ENCODE data around the gene NMNAT1.

NMNAT1 gene

DNA sequence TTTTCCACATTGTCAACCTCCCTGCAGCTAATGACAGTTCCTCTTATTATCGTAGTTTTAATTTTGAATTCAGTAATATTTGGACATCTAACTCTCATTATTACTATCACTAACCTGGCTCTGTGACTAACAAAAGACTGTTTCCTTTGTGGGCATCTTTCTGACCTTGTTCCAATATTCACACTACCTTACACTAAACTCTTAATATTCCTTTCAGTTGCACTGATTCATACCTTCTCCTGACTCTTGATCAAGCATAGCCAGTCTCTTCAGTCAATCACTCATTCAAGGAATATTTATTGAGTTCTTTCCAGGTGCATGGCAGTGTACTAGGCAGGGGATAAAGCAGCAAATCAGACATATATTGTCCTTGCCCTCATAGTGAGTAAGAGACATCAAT, 25.4 kb upstream of the NMNAT1 start:
- DNase-seq (ENCODE audit: low spot score) = no peak
- Histone ChIP-seq H3K36me3 (replicated peaks in 1 of 2; ENCODE audit: control insufficient read depth in 2 of 2, insufficient read depth in 2 of 2, low read length in 2 of 2) (no peaks in the 10 kb centered on the region), H4K8ac (ENCODE audit: low read depth, low read length) (no peak overlapping the region), H2AK5ac (ENCODE audit: low read depth, low read length) (no peak overlapping the region), H3K4me2 (ENCODE audit: insufficient read depth, low read length, poor library complexity, severe bottlenecking) (no peak overlapping the region), H3K4me1 (ENCODE audit: control insufficient read depth in 2 of 2, insufficient read depth in 1 of 2, low read depth in 1 of 2, low read length in 2 of 2) (peaks cover 8 to 16% of the 10 kb centered on the region in 2 donors), H3K4me3 (ENCODE audit: low read length in 2 of 2) (no peak overlapping the region), H2BK12ac (ENCODE audit: low read length) (no peak overlapping the region), H3K4ac (ENCODE audit: low read length) (no peak overlapping the region), H3K23ac (ENCODE audit: low read depth, low read length, poor library complexity) (no peak overlapping the region), H3K14ac (ENCODE audit: low read length) (no peak overlapping the region), H2BK15ac (ENCODE audit: low read length) (no peak overlapping the region), H3K79me1 (ENCODE audit: low read depth, low read length) (no peaks in the 10 kb centered on the region), H2BK120ac (ENCODE audit: low read depth, low read length) (no peak overlapping the region), H2AFZ (ENCODE audit: low read length) (no peak overlapping the region), H3K27me3 (ENCODE audit: control insufficient read depth in 3 of 3, insufficient read depth in 3 of 3, low read depth in 1 of 3, low read length in 3 of 3) (no peaks in the 10 kb centered on the region), H3K9me3 (replicated peaks in 1 of 2; ENCODE audit: control insufficient read depth in 2 of 2, insufficient read depth in 1 of 2, low read depth in 1 of 2, low read length in 2 of 2) (no peaks in the 10 kb centered on the region), H3K18ac (ENCODE audit: low read length) (no peak overlapping the region), H3K27ac (replicated peaks; ENCODE audit: low read length) (no peak overlapping the region), H3K9ac (ENCODE audit: low read depth, low read length, poor library complexity) (no peak overlapping the region), H2BK5ac (ENCODE audit: low read length) (no peak overlapping the region), H4K91ac (ENCODE audit: low read depth, low read length, poor library complexity) (no peak overlapping the region)
- no CpG with 5 or more reads among the region's 1 CpG for WGBS, 2 donors (ENCODE audit: extremely low coverage in 2 of 2, insufficient read length in 2 of 2, insufficient replicate concordance in 1 of 2)

DNA sequence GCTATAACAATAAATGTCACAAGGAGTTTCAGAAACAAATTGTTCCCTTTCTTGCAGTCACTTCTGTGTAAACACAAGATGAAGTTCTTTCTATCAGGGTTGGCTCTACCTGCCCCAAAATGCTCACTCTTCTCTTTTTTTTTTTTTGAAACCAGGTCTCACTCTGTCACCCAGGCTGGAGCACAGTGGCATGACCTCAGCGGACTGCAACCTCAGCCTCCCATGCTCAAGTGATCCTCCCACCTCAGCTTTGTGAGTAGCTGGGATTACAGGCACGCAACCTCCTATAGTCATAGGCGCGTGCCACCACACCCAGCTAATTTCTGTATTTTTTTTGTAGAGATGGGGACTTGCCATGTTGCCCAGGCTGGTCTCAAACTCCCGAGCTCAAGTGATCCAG, 22.7 kb upstream of the NMNAT1 start:
- no peak overlapping the region for H3K14ac ChIP-seq (ENCODE audit: low read length)
- H3K9ac ChIP-seq (ENCODE audit: low read depth, low read length, poor library complexity) = no peak overlapping the region
- no peaks in the 10 kb centered on the region for H3K79me1 ChIP-seq (ENCODE audit: low read depth, low read length)
- H3K36me3 ChIP-seq (replicated peaks in 1 of 2; ENCODE audit: control insufficient read depth in 2 of 2, insufficient read depth in 2 of 2, low read length in 2 of 2) = no peaks in the 10 kb centered on the region
- peak overlapping the region; percentile 79 for H2AK5ac ChIP-seq (ENCODE audit: low read depth, low read length)
- peak overlapping the region; percentile 83 for H3K18ac ChIP-seq (ENCODE audit: low read length)
- no peak overlapping the region for H3K4ac ChIP-seq (ENCODE audit: low read length)
- H2BK12ac ChIP-seq (ENCODE audit: low read length) = no peak overlapping the region
- no peaks in the 10 kb centered on the region for H3K27me3 ChIP-seq (ENCODE audit: control insufficient read depth in 3 of 3, insufficient read depth in 3 of 3, low read depth in 1 of 3, low read length in 3 of 3)
- H3K9me3 ChIP-seq (replicated peaks in 1 of 2; ENCODE audit: control insufficient read depth in 2 of 2, insufficient read depth in 1 of 2, low read depth in 1 of 2, low read length in 2 of 2) = no peaks in the 10 kb centered on the region
- no peak overlapping the region for H2BK5ac ChIP-seq (ENCODE audit: low read length)
- no CpG with 5 or more reads among the region's 5 CpGs for WGBS, 2 donors (ENCODE audit: extremely low coverage in 2 of 2, insufficient read length in 2 of 2, insufficient replicate concordance in 1 of 2)
- H2AFZ ChIP-seq (ENCODE audit: low read length) = no peak overlapping the region
- H2BK15ac ChIP-seq (ENCODE audit: low read length) = no peak overlapping the region
- H3K27ac ChIP-seq (replicated peaks; ENCODE audit: low read length) = no peak overlapping the region
- DNase-seq (ENCODE audit: low spot score) = no peak
- no peak overlapping the region for H2BK120ac ChIP-seq (ENCODE audit: low read depth, low read length)
- no peak overlapping the region for H4K8ac ChIP-seq (ENCODE audit: low read depth, low read length)
- peaks cover 11 to 16% of the 10 kb centered on the region in 2 donors for H3K4me1 ChIP-seq (ENCODE audit: control insufficient read depth in 2 of 2, insufficient read depth in 1 of 2, low read depth in 1 of 2, low read length in 2 of 2)
- no peak overlapping the region for H3K23ac ChIP-seq (ENCODE audit: low read depth, low read length, poor library complexity)
- no peak overlapping the region for H3K4me3 ChIP-seq (ENCODE audit: low read length in 2 of 2)
- H3K4me2 ChIP-seq (ENCODE audit: insufficient read depth, low read length, poor library complexity, severe bottlenecking) = no peak overlapping the region
- H4K91ac ChIP-seq (ENCODE audit: low read depth, low read length, poor library complexity) = no peak overlapping the region

GRCh38 chr1:9922342-9922741, 20.9 kb upstream of the NMNAT1 start:
- Histone ChIP-seq H3K18ac (ENCODE audit: low read length) (no peak overlapping the region), H3K4me1 (ENCODE audit: control insufficient read depth in 2 of 2, insufficient read depth in 1 of 2, low read depth in 1 of 2, low read length in 2 of 2) (peaks cover 13 to 24% of the 10 kb centered on the region in 2 donors), H3K4me2 (ENCODE audit: insufficient read depth, low read length, poor library complexity, severe bottlenecking) (peak overlapping the region; percentile 28), H3K36me3 (replicated peaks in 1 of 2; ENCODE audit: control insufficient read depth in 2 of 2, insufficient read depth in 2 of 2, low read length in 2 of 2) (no peaks in the 10 kb centered on the region), H4K8ac (ENCODE audit: low read depth, low read length) (no peak overlapping the region), H2BK15ac (ENCODE audit: low read length) (no peak overlapping the region), H3K79me1 (ENCODE audit: low read depth, low read length) (no peaks in the 10 kb centered on the region), H2AFZ (ENCODE audit: low read length) (no peak overlapping the region), H3K23ac (ENCODE audit: low read depth, low read length, poor library complexity) (no peak overlapping the region), H2BK120ac (ENCODE audit: low read depth, low read length) (no peak overlapping the region), H3K14ac (ENCODE audit: low read length) (no peak overlapping the region), H3K4me3 (ENCODE audit: low read length in 2 of 2) (no peak overlapping the region), H3K27ac (replicated peaks; ENCODE audit: low read length) (peak overlapping the region; percentile 92), H3K9ac (ENCODE audit: low read depth, low read length, poor library complexity) (no peak overlapping the region), H2BK12ac (ENCODE audit: low read length) (no peak overlapping the region), H3K4ac (ENCODE audit: low read length) (no peak overlapping the region), H2BK5ac (ENCODE audit: low read length) (no peak overlapping the region), H4K91ac (ENCODE audit: low read depth, low read length, poor library complexity) (no peak overlapping the region), H3K9me3 (replicated peaks in 1 of 2; ENCODE audit: control insufficient read depth in 2 of 2, insufficient read depth in 1 of 2, low read depth in 1 of 2, low read length in 2 of 2) (no peaks in the 10 kb centered on the region), H3K27me3 (ENCODE audit: control insufficient read depth in 3 of 3, insufficient read depth in 3 of 3, low read depth in 1 of 3, low read length in 3 of 3) (no peaks in the 10 kb centered on the region), H2AK5ac (ENCODE audit: low read depth, low read length) (no peak overlapping the region)
- no CpG with 5 or more reads among the region's 5 CpGs for WGBS, 2 donors (ENCODE audit: extremely low coverage in 2 of 2, insufficient read length in 2 of 2, insufficient replicate concordance in 1 of 2)
- DNase-seq (ENCODE audit: low spot score) = peak; percentile 55

- Histone ChIP-seq H4K91ac (ENCODE audit: low read depth, low read length, poor library complexity) (no peak overlapping the region), H3K4me1 (ENCODE audit: control insufficient read depth in 2 of 2, insufficient read depth in 1 of 2, low read depth in 1 of 2, low read length in 2 of 2) (peaks cover 11 to 40% of the 10 kb centered on the region in 2 donors), H2AK5ac (ENCODE audit: low read depth, low read length) (no peak overlapping the region), H3K79me1 (ENCODE audit: low read depth, low read length) (no peaks in the 10 kb centered on the region), H3K27ac (replicated peaks; ENCODE audit: low read length) (peak overlapping the region; percentile 71), H3K14ac (ENCODE audit: low read length) (no peak overlapping the region), H3K9ac (ENCODE audit: low read depth, low read length, poor library complexity) (no peak overlapping the region), H2BK15ac (ENCODE audit: low read length) (no peak overlapping the region), H3K23ac (ENCODE audit: low read depth, low read length, poor library complexity) (no peak overlapping the region), H2BK5ac (ENCODE audit: low read length) (no peak overlapping the region), H3K4me2 (ENCODE audit: insufficient read depth, low read length, poor library complexity, severe bottlenecking) (no peak overlapping the region), H2BK120ac (ENCODE audit: low read depth, low read length) (no peak overlapping the region), H2BK12ac (ENCODE audit: low read length) (no peak overlapping the region), H3K9me3 (replicated peaks in 1 of 2; ENCODE audit: control insufficient read depth in 2 of 2, insufficient read depth in 1 of 2, low read depth in 1 of 2, low read length in 2 of 2) (no peaks in the 10 kb centered on the region), H3K27me3 (ENCODE audit: control insufficient read depth in 3 of 3, insufficient read depth in 3 of 3, low read depth in 1 of 3, low read length in 3 of 3) (no peaks in the 10 kb centered on the region), H4K8ac (ENCODE audit: low read depth, low read length) (no peak overlapping the region), H3K36me3 (replicated peaks in 1 of 2; ENCODE audit: control insufficient read depth in 2 of 2, insufficient read depth in 2 of 2, low read length in 2 of 2) (peaks cover 2 to 27% of the 10 kb centered on the region in 2 donors), H2AFZ (ENCODE audit: low read length) (no peak overlapping the region), H3K4me3 (ENCODE audit: low read length in 2 of 2) (no peak overlapping the region), H3K18ac (ENCODE audit: low read length) (no peak overlapping the region), H3K4ac (ENCODE audit: low read length) (no peak overlapping the region)
- no CpG with 5 or more reads among the region's 5 CpGs for WGBS, 2 donors (ENCODE audit: extremely low coverage in 2 of 2, insufficient read length in 2 of 2, insufficient replicate concordance in 1 of 2)
- no peak for DNase-seq (ENCODE audit: low spot score)
Observed at GRCh38 chr1:9927259-9927658, 16.0 kb upstream of the NMNAT1 start.
